Keratinocyte (primary cell): Measurements from ENCODE around the gene PLCB3.

Experiments
- EZH2 ChIP-seq: IDR thresholded peaks from one replicate; pipeline ENCODE4 v1.6.1; 2012; ENCODE audit warnings: inconsistent platforms, mild to moderate bottlenecking, low read length, moderate library complexity
- TF ChIP-seq, protein P1 (sequence below), 3 experiments: IDR thresholded peaks in 1 of 3; conservative IDR thresholded peaks in 1 of 3; optimal IDR thresholded peaks in 1 of 3; 2 replicates in 2 of 3; 3 replicates in 1 of 3; pipeline versions ENCODE3 to v1.5.1; 2011; ENCODE audit warnings: low read length in 3 of 3, mild to moderate bottlenecking in 3 of 3, moderate library complexity in 2 of 3, control low read depth in 1 of 3, inconsistent platforms in 1 of 3; ENCODE audit not compliant: insufficient read depth in 2 of 3; ENCODE audit errors: extremely low read depth in 1 of 3

- TF ChIP-seq, protein P1, sequence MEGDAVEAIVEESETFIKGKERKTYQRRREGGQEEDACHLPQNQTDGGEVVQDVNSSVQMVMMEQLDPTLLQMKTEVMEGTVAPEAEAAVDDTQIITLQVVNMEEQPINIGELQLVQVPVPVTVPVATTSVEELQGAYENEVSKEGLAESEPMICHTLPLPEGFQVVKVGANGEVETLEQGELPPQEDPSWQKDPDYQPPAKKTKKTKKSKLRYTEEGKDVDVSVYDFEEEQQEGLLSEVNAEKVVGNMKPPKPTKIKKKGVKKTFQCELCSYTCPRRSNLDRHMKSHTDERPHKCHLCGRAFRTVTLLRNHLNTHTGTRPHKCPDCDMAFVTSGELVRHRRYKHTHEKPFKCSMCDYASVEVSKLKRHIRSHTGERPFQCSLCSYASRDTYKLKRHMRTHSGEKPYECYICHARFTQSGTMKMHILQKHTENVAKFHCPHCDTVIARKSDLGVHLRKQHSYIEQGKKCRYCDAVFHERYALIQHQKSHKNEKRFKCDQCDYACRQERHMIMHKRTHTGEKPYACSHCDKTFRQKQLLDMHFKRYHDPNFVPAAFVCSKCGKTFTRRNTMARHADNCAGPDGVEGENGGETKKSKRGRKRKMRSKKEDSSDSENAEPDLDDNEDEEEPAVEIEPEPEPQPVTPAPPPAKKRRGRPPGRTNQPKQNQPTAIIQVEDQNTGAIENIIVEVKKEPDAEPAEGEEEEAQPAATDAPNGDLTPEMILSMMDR (optimal IDR thresholded peaks at IDR 0.05 in 1 of 3, IDR thresholded peaks at IDR 0.05 in 1 of 3, conservative IDR thresholded peaks at IDR 0.05 in 1 of 3; ENCODE audit: extremely low read depth in 1 of 3, insufficient read depth in 2 of 3, low read length in 3 of 3): no peak
- TF ChIP-seq EZH2: peak; percentile 73
Observed at GRCh38 chr11:64291752-64292459, 40.6 kb downstream of the PLCB3 start.
